SK-N-SH treated with all-trans-retinoic acid at 6 μM for 48 hours (cell line): ENCODE measurements around the gene TJP2.

ENCODE experiments used
- ATAC-seq: fragments of 200-7000 bp; cut with Tn5 transposase; 3 replicates; pipeline ENCODE4 v1.9.1; 2020; ENCODE audit warnings: mild to moderate bottlenecking, moderate library complexity
- BACH2 ChIP-seq: fragments of 250-450 bp; sonication (Bioruptor Pico); IDR thresholded peaks from 2 replicates; pipeline ENCODE4 v1.9.0; 2021; ENCODE audit warnings: mild to moderate bottlenecking, borderline replicate concordance
- CSDC2 ChIP-seq: fragments of 250-450 bp; sonication (Bioruptor Pico); IDR thresholded peaks from 2 replicates; pipeline ENCODE4 v1.5.0; 2020; ENCODE audit warnings: mild to moderate bottlenecking, moderate library complexity
- CSRNP3 ChIP-seq: fragments of 250-450 bp; sonication (Bioruptor Pico); IDR thresholded peaks from 2 replicates; pipeline ENCODE4 v1.5.1; 2021; ENCODE audit warnings: mild to moderate bottlenecking, moderate library complexity
- ESRRG ChIP-seq: fragments of 250-450 bp; sonication (Bioruptor Pico); IDR thresholded peaks from 2 replicates; pipeline ENCODE4 v1.6.1; 2021; ENCODE audit warnings: mild to moderate bottlenecking
- GLIS3 ChIP-seq: fragments of 250-450 bp; sonication (Bioruptor Pico); IDR thresholded peaks from 2 replicates; pipeline ENCODE4 v1.5.0; 2020; ENCODE audit warnings: mild to moderate bottlenecking, moderate library complexity
- ISL1 ChIP-seq: fragments of 250-450 bp; sonication (Bioruptor Pico); IDR thresholded peaks from 2 replicates; pipeline ENCODE4 v2.1.2; 2022; ENCODE audit warnings: mild to moderate bottlenecking, moderate library complexity
- OSR1 ChIP-seq: fragments of 250-450 bp; sonication (Bioruptor Pico); IDR thresholded peaks from 2 replicates; pipeline ENCODE4 v1.8.0; 2022; ENCODE audit warnings: moderate library complexity, mild to moderate bottlenecking, inconsistent platforms
- PPARA ChIP-seq: fragments of 250-450 bp; sonication (Bioruptor Pico); IDR thresholded peaks from 2 replicates; pipeline ENCODE4 v1.5.0; 2020; ENCODE audit warnings: mild to moderate bottlenecking, borderline replicate concordance
- RARB ChIP-seq: fragments of 250-450 bp; sonication (Bioruptor Pico); IDR thresholded peaks from 2 replicates; pipeline ENCODE4 v1.8.0; 2021; ENCODE audit warnings: mild to moderate bottlenecking, moderate library complexity
- SNAI2 ChIP-seq: fragments of 250-450 bp; sonication (Bioruptor Pico); IDR thresholded peaks from 2 replicates; pipeline ENCODE4 v1.5.0; 2020; ENCODE audit warnings: mild to moderate bottlenecking, moderate library complexity
- ZC3H10 ChIP-seq: fragments of 250-450 bp; sonication (Bioruptor Pico); IDR thresholded peaks from 2 replicates; pipeline ENCODE4 v1.5.1; 2021; ENCODE audit warnings: mild to moderate bottlenecking, moderate library complexity
- ZFP3 ChIP-seq: fragments of 250-450 bp; sonication (Bioruptor Pico); IDR thresholded peaks from 2 replicates; pipeline ENCODE4 v1.5.0; 2020; ENCODE audit warnings: mild to moderate bottlenecking, moderate library complexity
- ZFP30 ChIP-seq: fragments of 450-650 bp; formaldehyde crosslinking; IDR thresholded peaks from 2 replicates; pipeline ENCODE4 v1.5.0; 2022; ENCODE audit warnings: mild to moderate bottlenecking, moderate library complexity
- ZNF565 ChIP-seq: fragments of 450-650 bp; formaldehyde crosslinking; conservative IDR thresholded peaks from 2 replicates; pipeline ENCODE4 v1.5.0; 2020; ENCODE audit warnings: low read depth, mild to moderate bottlenecking, moderate library complexity
- ZNF70 ChIP-seq: fragments of 450-650 bp; formaldehyde crosslinking; IDR thresholded peaks from 2 replicates; pipeline ENCODE4 v1.5.0; 2020; ENCODE audit warnings: mild to moderate bottlenecking, moderate library complexity
- ZNF8 ChIP-seq: fragments of 450-650 bp; formaldehyde crosslinking; IDR thresholded peaks from 2 replicates; pipeline ENCODE4 v1.5.0; 2020; ENCODE audit warnings: mild to moderate bottlenecking, moderate library complexity
- TF ChIP-seq, protein P1 (sequence below): fragments of 250-450 bp; sonication (Bioruptor Pico); IDR thresholded peaks from 2 replicates; pipeline ENCODE4 v1.5.1; 2020; ENCODE audit warnings: low read depth, mild to moderate bottlenecking, moderate library complexity
- TF ChIP-seq, protein P2 (sequence below): fragments of 250-450 bp; sonication (Bioruptor Pico); IDR thresholded peaks from 2 replicates; pipeline ENCODE4 v1.5.0; 2020; ENCODE audit warnings: mild to moderate bottlenecking, moderate library complexity
- TF ChIP-seq, protein P3 (sequence below): fragments of 250-450 bp; sonication (Bioruptor Pico); IDR thresholded peaks from 2 replicates; pipeline ENCODE4 v1.8.0; 2020; ENCODE audit warnings: mild to moderate bottlenecking, moderate library complexity, borderline replicate concordance
- TF ChIP-seq, protein P4 (sequence below): fragments of 250-450 bp; sonication (Bioruptor Pico); IDR thresholded peaks from 2 replicates; pipeline ENCODE4 v1.8.0; 2021; ENCODE audit warnings: low read depth, mild to moderate bottlenecking, moderate library complexity, borderline replicate concordance

Gene TJP2

GRCh38 chr9:69190863-69191181, 16.7 kb downstream of the TJP2 start:
- TF ChIP-seq BACH2 (CRISPR knock-in tag) (no peak), ESRRG (CRISPR knock-in tag) (no peak), ZFP30 (CRISPR knock-in tag) (no peak), CSRNP3 (CRISPR knock-in tag) (no peak), CSDC2 (CRISPR knock-in tag) (no peak)
- TF ChIP-seq, protein P1, sequence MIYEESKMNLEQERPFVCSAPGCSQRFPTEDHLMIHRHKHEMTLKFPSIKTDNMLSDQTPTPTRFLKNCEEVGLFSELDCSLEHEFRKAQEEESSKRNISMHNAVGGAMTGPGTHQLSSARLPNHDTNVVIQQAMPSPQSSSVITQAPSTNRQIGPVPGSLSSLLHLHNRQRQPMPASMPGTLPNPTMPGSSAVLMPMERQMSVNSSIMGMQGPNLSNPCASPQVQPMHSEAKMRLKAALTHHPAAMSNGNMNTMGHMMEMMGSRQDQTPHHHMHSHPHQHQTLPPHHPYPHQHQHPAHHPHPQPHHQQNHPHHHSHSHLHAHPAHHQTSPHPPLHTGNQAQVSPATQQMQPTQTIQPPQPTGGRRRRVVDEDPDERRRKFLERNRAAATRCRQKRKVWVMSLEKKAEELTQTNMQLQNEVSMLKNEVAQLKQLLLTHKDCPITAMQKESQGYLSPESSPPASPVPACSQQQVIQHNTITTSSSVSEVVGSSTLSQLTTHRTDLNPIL = no peak
- no peak for ATAC-seq

DNA sequence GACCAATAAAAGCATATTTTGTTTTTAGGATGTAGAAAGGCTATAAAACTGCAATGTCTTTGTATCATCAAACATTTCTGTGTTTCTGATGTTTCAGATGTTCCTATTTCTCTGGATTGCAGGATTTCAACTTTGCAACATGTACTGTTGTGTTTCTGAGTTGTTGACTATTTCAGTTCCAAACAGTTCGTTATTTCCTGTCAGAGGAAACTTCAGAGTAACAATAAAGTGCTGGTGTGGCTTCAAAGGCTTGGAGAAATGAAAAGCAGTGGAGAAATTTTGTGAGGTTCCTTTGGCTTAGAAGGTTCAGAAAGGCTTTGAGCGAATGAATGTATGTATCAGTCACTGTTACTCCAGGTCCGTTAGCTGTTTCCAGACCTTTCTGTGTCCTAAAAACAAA, 17.2 kb downstream of the TJP2 start:
- ATAC-seq = no peak
- TF ChIP-seq SNAI2 (CRISPR knock-in tag) = no peak
- TF ChIP-seq, all 23 proteins: peak for 0

DNA sequence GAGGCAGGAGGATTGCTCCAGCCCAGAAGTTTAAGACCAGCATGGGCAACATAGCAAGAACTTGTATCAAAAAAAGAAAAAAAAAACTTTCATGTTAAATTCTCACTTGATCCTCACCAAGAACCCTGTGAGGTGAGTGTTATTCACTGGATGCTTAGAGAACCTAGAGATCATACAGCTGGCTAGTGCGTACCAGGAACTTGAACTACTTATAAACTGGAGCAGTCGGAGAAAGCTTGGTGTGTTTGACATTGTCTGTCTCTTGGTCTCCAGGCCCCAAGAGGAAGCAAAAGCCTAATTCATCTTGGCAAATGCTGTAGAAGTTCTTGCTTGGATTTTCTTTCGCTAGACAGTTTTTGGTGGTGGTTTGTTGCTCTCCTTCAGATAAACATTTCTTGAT, 18.1 kb downstream of the TJP2 start:
- no peak for ATAC-seq
- TF ChIP-seq, protein P2, sequence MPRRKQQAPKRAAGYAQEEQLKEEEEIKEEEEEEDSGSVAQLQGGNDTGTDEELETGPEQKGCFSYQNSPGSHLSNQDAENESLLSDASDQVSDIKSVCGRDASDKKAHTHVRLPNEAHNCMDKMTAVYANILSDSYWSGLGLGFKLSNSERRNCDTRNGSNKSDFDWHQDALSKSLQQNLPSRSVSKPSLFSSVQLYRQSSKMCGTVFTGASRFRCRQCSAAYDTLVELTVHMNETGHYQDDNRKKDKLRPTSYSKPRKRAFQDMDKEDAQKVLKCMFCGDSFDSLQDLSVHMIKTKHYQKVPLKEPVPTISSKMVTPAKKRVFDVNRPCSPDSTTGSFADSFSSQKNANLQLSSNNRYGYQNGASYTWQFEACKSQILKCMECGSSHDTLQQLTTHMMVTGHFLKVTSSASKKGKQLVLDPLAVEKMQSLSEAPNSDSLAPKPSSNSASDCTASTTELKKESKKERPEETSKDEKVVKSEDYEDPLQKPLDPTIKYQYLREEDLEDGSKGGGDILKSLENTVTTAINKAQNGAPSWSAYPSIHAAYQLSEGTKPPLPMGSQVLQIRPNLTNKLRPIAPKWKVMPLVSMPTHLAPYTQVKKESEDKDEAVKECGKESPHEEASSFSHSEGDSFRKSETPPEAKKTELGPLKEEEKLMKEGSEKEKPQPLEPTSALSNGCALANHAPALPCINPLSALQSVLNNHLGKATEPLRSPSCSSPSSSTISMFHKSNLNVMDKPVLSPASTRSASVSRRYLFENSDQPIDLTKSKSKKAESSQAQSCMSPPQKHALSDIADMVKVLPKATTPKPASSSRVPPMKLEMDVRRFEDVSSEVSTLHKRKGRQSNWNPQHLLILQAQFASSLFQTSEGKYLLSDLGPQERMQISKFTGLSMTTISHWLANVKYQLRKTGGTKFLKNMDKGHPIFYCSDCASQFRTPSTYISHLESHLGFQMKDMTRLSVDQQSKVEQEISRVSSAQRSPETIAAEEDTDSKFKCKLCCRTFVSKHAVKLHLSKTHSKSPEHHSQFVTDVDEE (CRISPR knock-in tag) = no peak
- TF ChIP-seq RARB (CRISPR knock-in tag) = no peak
- TF ChIP-seq, protein P3, sequence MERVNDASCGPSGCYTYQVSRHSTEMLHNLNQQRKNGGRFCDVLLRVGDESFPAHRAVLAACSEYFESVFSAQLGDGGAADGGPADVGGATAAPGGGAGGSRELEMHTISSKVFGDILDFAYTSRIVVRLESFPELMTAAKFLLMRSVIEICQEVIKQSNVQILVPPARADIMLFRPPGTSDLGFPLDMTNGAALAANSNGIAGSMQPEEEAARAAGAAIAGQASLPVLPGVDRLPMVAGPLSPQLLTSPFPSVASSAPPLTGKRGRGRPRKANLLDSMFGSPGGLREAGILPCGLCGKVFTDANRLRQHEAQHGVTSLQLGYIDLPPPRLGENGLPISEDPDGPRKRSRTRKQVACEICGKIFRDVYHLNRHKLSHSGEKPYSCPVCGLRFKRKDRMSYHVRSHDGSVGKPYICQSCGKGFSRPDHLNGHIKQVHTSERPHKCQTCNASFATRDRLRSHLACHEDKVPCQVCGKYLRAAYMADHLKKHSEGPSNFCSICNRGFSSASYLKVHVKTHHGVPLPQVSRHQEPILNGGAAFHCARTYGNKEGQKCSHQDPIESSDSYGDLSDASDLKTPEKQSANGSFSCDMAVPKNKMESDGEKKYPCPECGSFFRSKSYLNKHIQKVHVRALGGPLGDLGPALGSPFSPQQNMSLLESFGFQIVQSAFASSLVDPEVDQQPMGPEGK (CRISPR knock-in tag) = no peak

DNA sequence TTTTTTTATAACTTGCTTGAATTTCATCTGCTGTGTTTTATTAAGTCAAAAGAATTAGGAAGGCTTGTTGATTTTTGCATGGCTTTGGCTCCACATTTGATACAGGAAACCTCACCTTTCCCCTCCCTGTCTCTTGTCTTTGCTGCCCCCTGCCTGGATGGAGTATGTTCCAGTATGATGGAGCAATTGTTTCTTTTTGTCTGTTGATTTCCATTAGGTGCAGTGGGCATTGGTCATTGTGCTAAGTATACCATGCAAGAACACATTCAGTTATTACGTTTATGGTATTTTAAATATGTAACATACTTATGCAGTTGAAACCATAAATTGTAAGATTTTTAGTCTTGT, 19.6 kb downstream of the TJP2 start:
- TF ChIP-seq OSR1 (CRISPR knock-in tag) = no peak
- no peak for TF ChIP-seq SNAI2 (CRISPR knock-in tag)
- ATAC-seq = peak; percentile 47

DNA sequence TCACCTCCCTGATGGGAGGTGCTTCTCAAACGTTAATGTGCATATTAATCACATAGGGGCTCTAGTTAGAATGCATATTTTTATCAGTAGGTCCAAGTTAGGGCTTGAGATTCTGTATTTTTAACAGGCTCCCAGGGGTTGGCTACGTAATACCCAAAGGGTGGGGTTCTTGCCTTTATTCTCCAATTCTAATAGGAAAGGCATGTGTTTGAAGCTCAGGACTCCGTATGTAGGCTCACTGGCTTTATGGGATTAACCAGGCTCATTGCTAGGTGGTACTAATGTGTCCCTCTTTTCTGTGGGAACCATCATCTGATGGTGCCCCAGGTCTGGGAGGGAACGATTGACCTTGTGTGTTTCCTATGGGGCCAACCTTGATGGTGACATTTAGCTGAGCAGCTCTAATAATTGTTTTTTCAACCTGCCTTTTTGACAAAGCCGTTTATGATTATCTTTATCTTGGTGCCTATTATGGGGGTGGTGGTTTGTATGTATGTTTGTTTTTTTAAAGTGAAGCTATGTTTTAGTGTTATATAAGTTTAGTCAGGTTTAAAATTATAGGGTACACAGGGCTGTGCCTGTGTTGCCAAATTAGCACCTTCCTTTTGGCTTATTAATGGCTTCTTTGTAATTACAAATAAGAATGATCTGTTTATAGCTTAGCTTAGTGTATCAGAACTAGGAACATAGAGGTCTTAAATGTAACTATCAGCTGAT, 20.8 kb downstream of the TJP2 start:
- no peak for ATAC-seq
- TF ChIP-seq ESRRG (CRISPR knock-in tag) = no peak
- TF ChIP-seq OSR1 (CRISPR knock-in tag) = no peak
- no peak for TF ChIP-seq BACH2 (CRISPR knock-in tag)
- no peak for TF ChIP-seq RARB (CRISPR knock-in tag)
- TF ChIP-seq ZNF70 (CRISPR knock-in tag) = no peak
- no peak for TF ChIP-seq ZC3H10 (CRISPR knock-in tag)
- TF ChIP-seq GLIS3 = no peak

DNA sequence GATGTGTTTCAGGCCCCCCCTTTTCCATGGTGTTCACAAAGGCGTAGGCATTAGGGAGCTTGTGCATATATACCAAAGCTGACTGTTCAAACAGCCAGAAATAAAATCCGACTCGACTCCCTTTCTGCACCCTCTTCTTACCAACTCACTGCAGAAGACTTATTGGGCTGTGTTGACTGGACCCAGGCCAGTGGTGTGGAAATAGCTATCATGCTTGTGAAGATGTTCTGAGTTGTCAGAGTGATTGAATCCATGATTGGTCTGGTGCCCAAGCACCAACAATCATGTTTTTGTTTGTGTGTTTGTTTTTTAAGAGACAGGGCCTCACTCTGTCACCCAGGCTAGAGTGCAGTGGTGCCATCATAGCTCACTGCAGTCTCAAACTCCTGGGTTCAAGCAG, 21.6 kb downstream of the TJP2 start:
- ATAC-seq = no peak

More for the DNA sequence above, 21.6 kb downstream of the TJP2 start:
- TF ChIP-seq ZNF565 (CRISPR knock-in tag) (no peak), ZNF70 (CRISPR knock-in tag) (no peak), ISL1 (CRISPR knock-in tag) (no peak), OSR1 (CRISPR knock-in tag) (no peak), ZFP3 (CRISPR knock-in tag) (no peak), ZNF8 (no peak), PPARA (no peak), ZC3H10 (CRISPR knock-in tag) (no peak), CSDC2 (CRISPR knock-in tag) (no peak)
- TF ChIP-seq, protein P4, sequence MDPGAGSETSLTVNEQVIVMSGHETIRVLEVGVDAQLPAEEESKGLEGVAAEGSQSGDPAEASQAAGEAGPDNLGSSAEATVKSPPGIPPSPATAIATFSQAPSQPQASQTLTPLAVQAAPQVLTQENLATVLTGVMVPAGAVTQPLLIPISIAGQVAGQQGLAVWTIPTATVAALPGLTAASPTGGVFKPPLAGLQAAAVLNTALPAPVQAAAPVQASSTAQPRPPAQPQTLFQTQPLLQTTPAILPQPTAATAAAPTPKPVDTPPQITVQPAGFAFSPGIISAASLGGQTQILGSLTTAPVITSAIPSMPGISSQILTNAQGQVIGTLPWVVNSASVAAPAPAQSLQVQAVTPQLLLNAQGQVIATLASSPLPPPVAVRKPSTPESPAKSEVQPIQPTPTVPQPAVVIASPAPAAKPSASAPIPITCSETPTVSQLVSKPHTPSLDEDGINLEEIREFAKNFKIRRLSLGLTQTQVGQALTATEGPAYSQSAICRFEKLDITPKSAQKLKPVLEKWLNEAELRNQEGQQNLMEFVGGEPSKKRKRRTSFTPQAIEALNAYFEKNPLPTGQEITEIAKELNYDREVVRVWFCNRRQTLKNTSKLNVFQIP (CRISPR knock-in tag) = no peak
